Daoy (cell line): Measurements from ENCODE around the gene EFCAB13. TPM values are rescaled to one million over a fixed set of nuclear protein-coding genes. Genes with fewer than 3 reads are reported as not detected.

Experiments used
- DNase-seq: peaks from one replicate; pipeline ENCODE4 v3.0.0-alpha.2; 2015; ENCODE audit warnings: low read depth
- total RNA-seq: library from RNA; depleted of rRNA; stranded (reverse); fragments of >200 nt; shearing (Covaris generic); gene quantifications from 2 replicates; pipeline ENCODE4 v1.2.3, GENCODE V29; 2014

Gene EFCAB13
- total RNA-seq, 1 experiment from 2014 or later, result 0.74 TPM

DNA sequence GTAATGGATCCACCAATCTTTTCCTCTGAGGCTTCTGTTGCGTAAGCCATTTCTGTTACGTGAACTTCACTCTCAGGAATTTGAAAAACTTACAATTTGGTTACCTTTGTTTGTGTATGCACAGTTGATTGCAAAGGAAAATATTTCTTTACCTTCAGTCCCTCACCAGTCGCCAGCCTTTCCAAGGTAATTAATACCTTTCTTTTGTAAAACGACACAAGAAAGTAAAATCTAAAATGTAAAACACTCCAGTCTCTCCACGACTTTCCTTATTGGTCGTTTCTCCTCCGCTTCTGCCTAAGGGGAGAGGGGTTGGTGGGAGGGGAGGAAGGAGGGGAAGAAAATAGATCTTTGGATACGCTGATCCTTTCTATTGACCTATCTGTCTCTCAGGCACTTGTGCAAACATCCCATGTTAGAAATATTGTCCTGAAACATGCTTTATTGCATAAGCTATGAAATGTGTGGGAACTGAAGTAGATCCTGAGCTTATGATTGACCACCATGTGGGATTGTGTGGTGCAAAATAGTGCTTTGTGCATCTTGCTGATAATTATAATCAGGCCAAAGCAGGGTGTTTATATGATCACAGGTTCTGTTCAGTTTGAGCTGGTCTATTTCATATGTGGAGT is 32.4 kb upstream of the EFCAB13 start:
- no peak for DNase-seq

DNA sequence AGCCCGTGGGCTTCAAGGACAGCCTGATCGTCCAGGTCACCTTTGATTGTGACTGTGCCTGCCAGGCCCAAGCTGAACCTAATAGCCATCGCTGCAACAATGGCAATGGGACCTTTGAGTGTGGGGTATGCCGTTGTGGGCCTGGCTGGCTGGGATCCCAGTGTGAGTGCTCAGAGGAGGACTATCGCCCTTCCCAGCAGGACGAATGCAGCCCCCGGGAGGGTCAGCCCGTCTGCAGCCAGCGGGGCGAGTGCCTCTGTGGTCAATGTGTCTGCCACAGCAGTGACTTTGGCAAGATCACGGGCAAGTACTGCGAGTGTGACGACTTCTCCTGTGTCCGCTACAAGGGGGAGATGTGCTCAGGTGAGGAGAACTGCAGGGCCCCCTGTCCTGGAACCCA is 31.5 kb upstream of the EFCAB13 start:
- no peak for DNase-seq

DNA sequence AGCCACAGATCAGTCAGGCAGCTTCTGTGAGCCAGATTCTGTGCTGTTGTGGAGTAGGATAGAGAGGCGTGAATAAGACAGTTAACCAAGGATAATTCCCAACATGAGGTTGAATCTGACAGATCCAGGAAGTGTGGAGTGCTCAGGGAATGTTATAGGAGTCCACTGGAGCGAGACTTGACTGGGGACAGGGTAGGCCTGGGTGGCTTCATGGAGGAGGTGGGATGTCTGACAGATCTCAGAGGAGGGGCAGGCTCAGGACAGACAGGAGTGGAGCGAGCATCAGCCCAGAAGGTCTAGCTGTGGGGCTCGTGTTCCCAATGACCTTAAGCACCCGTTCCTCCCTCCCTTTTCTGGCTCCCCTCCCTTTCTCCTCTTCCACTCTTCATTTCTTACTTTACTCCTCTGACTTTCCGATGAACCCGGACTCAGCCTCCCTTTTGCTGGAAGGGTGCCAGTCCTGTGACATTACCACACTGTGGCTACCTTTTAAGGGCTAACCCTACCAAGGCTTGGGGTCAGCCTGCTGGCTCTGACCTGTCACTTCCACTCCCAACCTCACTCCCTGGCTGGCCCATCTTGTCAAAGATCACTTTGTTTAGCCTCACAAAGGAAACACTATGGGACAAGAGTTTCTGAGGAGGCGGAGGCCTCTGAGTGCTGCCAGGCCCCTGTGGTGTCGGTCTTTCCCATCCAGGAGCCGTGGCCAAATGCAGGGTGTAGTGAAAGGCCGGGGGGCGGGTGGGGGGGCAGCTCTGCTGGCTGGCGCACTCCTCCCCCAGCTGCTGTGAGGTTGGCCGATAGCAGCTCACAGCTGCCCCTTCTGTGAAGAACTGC is 28.5 kb upstream of the EFCAB13 start:
- no peak for DNase-seq

DNA sequence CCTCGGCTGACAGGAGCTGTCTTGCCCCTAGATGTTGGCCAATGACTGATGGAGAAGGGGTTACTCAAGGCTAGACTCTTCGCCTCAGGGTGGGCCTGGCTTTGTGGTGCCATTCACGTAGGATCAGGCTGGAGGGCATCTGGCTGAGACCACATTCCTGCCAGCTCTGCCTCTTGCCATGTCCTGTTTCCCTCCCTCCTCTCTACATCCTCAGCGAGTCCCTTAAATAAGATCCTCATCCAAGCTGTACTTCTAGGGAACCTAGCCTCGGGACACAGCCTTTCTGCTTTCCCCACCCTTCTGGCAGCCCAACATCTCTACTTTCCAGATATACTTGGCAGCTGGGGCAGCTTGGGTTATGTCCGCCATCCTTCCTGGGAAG is 27.9 kb upstream of the EFCAB13 start:
- DNase-seq, result no peak

DNA sequence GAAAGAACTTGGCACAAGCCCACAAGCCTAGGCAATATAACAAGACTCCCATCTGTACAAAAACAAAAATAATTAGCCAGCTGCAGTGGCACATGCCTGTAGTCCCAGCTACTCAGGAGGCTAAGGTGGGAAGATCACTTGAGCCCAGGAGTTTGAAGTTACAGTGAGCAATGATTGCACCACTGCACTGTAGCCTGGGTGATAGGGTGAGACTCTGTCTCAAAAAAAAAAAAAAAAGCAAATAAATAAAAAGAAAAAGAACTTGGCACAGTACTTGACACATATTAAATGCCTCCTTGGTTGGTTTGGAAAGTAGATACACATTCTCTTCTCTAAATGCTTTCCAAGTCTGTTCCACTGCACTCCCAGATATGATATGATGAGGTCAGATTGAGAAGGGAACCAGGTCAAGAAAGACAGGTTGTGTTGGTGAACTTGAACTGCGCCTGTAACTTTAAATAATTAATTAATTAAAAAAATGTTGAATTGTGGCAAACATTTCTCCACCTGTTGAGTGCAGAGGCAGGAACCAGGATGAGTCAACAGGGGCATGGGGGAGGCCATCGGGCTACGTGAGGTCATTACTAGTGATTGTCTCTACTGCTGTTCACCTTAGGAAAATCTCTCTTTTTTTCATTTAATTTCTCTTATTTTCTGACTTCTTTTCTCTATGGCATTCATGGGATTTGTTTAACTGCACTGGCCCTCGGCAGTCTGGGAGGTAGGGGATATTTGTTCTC is 25.9 kb upstream of the EFCAB13 start:
- DNase-seq, result no peak

DNA sequence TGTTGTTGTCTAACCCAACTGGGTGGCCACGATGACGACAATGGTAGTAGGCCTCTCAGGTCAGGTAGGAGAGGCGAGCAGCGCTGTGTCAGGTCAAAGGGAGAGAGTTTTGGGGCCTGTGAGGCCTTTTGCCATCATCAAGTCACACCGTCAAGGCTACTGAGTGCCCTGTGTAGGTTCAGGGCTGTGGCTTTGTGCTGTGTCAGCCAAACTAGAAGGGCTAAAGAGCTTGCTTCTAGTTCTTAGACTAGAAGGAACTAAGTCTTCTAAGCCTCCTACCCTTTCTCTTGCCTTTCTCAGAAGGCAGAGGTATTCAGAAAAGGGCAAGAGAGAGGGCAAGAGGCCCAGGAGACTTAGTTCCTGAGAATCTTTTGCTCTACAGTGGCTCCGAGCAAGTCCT is 25.0 kb upstream of the EFCAB13 start:
- DNase-seq, result no peak

DNA sequence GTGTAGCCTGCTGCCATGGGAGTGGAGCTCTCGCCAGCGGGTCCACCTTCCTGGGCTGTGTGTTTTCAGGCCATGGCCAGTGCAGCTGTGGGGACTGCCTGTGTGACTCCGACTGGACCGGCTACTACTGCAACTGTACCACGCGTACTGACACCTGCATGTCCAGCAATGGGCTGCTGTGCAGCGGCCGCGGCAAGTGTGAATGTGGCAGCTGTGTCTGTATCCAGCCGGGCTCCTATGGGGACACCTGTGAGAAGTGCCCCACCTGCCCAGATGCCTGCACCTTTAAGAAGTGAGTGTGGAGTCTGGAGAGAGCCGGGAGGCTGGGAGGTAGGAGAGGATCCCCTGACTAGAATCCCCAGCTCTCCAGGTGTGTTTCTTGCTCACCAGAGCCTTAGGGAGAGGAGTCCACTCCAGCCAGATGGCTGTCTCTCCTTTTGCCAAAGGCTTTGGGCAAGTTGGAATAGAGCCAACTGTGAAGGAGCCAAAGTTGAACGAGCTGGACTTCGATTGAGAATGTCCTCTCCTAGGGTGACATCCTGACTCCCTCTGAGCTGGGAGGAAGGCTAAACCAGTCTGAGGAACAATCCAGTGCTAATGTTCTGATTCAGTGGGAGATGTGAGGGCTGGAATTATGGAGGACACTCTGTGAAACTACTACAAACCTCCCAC is 24.4 kb upstream of the EFCAB13 start:
- no peak for DNase-seq

DNA sequence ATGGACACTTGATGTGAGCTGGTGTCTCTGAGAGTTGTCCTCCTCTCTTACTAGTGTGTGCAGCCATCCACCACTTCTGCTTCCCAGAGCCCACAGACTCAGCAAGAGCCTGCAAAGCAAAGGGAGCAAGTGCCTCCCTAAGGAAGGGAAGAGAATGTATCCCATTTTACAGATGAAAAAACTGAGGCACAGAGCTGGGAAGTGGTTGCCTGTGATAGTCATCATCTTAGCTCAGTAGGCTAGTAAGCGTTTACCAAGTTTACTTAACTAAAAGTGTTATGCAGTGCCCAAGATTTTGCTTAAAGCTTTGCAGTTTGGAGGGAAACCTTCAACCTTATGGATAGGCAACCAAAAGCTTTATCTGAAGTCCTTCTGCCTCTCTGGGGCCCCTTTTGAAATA is 23.0 kb upstream of the EFCAB13 start:
- DNase-seq, result no peak

DNA sequence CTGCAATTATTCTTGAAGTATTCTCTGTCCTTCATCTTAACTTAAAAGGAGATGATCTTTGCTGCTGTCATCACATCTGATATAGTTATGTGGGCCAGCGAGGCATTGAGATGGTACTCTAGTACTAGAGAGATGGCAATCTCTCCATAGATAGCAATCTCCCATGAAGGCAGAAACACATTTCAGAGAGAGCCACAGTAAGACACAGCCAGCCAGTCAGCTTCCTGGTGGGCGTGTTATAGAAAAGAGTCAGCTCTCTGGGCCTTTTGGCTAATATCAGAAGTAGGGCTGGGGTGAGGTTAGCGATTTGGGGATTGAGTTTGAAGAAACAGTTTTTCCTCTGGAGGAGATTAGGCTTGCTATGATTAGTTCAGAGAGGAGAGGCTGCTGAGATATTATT is 22.6 kb upstream of the EFCAB13 start:
- DNase-seq, result no peak

DNA sequence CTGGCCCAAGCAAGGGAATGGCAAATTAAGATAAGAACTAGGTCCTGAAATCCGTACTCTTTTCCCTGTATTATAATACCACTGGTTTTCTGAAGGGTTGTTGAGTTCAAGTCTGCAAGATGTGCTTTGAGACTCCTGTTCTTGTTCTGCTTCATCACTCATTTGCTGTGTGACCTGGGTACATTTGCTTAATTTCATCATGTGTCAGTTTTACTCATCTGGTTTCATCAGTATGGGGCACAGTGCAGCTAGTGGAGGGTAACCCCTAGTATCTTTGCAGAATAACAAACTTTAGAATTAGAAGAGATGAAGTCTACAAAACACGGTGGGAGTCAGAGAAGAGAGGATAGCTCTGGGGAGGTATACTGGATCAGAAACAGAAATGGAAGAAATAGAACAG is 21.9 kb upstream of the EFCAB13 start:
- DNase-seq, result no peak

DNA sequence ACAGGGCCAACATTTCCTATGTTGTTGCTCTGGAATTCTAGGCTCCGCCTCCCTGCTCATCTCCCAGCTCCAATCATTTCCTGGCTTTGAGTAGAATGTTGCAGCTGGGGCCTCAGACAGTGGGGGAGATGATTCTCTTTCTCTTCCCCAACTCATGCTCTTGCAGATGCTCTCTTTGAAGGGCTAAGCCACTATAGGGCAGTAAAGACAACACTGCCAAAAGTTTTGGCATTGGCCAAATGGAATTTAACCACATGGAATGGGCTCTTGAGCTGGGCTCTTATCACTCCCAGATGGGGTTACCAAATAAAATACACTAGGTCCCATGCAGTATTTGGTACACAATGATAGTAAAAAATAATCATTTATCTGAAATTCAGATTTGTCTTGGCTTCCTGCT is 19.6 kb upstream of the EFCAB13 start:
- no peak for DNase-seq

DNA sequence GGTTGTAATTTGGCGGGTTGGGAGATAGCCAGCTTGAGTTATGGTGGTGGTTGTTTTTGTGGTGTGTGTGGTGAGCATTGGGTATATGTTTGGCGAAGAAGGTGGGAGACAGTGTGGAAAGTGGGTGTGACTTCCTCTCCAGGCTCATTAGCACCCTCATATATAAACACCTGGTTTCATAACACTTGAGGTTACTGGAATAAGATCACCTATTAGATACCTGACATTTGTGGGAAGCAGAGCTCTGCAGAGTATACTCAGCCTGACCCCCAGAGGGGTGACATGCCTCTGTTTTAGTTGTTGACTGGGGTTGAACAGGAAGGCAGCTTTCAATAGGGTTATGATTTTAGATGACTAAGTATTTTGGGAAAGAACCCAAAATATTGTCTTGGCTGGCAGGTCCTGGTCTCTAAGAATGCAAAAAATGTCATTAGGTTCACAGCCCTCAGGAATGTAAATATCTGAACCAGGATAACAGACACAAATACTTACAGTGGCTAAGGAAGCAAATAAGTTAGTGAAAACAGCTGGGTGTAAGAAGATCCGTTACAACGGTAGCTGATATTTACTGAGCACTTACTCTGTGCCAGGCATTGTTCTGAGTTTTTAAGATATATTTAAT is 18.3 kb upstream of the EFCAB13 start:
- peak; percentile 89 for DNase-seq

DNA sequence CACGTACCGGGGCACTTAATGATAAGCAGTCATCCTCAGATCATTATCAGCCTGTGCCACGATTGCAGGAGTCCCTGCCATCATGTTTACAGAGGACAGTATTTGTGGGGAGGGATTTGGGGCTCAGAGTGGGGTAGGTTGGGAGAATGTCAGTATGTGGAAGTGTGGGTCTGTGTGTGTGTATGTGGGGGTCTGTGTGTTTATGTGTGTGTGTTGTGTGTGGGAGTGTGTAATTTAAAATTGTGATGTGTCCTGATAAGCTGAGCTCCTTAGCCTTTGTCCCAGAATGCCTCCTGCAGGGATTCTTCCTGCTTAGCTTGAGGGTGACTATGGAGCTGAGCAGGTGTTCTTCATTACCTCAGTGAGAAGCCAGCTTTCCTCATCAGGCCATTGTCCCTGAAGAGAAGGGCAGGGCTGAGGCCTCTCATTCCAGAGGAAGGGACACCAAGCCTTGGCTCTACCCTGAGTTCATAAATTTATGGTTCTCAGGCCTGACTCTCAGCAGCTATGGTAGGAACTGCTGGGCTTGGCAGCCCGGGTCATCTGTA is 13.5 kb upstream of the EFCAB13 start:
- DNase-seq, result no peak

DNA sequence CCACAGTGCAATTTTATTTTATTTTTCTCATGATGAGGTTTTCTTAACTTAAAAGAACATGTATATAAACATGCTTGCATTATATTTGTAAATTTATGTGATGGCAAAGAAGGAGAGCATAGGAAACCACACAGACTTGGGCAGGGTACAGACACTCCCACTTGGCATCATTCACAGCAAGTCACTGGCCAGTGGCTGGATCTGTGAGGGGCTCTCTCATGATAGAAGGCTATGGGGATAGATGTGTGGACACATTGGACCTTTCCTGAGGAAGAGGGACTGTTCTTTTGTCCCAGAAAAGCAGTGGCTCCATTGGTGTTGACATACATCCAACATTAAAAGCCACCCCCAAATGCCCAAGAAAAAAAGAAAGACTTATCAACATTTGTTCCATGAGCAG is 12.3 kb upstream of the EFCAB13 start:
- DNase-seq, result no peak

DNA sequence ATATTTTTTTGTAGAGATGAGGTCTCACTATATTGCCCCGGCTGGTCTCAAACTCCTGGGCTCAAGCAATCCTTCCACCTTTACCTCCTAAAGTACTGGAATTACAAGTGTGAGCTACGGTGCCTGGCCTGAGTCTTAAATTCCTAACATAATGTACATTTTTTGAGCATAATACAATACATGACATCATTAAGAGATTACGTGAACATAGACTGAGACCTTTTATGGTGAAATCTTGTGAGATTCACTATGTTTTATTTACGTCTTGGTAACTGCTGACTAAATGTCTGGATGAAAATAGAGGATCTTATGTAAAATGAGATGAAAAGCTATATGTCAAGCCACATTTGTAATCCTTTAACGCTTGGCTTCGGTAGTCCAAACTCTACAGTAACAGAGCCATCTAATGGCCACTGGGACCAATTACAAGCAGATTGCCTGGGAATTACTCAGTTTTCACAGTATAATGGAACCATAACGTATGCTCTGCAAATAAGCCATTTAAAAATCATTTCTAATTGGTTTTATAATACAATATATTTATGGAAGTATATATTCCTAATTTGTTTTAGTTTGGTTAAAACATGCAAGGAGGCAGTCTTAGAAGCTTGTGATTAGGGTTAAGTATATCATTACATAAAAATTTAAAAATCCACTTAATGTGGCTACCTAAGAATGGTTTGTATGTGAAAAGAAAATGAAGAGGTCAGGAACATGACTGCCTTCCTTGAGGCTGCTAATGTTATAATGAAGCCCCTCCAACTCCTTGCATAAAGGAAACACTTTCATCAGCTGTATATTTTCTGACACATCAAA is 8.1 kb upstream of the EFCAB13 start:
- DNase-seq, result peak; percentile 74

DNA sequence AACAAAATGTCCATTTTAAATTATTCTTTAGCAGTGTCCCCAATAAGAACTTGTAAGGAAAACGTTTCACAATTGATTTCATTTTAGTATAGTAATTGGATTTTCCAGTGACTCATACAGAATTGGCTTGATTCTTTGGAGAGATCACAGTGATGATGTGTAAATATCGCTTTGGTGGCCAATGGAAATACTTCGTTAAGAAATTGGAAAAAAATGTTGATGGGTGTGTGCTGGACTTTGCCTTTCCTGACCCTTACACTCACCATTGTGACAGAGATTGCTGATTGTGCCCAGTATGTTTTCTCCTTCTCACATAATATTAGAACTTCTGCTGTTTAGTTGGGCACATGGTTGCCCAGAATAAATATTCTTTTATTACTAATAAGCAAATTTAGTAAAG is 7.4 kb upstream of the EFCAB13 start:
- no peak for DNase-seq

DNA sequence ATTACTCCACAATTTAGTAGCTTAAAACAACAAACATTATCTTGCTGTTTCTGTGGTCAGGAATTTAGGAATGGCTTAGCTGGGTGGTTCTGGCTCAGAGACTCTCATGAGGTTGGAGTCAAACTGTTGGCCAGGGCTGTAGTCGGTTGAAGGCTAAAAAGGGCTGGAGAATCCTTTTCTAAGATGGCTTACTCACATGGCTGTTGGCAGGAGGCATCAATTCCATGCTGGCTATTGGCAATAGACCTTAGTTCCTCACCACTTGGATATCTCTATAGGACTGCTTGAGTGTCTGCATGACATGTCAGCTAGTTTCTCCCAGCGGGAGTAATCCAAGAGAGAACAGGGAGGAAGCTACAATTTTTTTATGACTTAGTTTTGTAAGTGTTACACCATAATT is 6.6 kb upstream of the EFCAB13 start:
- no peak for DNase-seq

DNA sequence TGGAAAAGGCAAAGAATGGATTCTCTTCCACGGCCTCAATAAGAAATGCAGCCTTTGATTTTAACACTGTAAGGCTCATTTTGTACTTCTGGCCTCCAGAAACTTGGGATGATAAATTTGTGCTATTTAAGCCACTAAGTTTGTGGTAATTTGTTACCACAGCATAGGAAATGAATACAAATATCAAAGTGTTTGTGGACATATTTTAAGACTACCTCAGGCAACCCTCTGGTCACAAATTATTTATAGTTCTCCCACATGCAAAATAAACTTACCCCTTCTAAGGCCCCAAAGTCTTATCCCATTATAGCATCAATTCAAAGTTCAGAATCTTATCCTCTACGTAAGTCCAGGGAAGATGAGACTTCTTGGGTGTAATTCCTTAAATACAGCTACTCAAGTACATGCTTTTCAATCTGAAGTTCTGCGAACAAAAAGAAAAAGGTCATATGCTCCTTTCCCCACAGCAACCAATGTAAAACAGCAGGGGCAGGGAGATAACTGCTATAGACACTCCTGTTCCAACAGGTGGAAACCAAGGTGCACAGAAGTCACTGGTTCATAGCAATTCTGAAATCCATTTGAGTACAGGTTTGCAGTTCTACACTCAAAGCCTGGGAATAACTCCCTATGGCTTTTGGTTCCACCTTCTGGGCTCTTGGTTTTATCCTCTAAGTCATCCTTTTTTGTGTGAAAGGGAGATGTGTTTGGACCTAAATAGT is 5.4 kb upstream of the EFCAB13 start:
- DNase-seq, result no peak

DNA sequence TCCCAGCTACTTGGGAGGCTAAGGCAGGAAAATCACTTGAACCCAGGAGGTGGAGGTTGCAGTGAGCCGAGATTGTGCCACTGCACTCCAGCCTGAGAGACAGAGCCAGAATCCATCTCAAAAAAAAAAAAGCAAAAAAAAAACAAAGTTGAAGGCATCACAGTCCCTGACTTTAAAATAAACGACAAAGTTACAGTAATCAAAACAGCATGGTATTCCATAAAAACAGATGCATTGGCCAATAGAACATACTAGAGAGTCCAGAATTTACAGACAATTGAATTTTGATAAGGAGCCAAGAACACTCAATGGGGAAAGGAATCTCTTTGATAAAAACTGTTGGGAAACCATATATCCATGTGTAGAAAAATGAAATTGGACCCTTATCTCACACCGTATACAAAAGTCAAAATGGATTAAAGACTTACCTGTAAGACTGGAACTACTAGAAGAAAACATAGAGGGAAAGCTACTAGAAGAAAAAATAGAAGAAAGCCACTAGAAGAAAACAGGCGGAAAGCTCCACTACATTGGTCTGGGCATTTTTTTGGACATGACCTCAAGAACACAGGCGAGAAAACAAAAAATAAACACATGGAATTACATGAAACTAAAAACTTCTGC is 2.8 kb upstream of the EFCAB13 start:
- no peak for DNase-seq
